Tongue (tissue), 2 donors: ENCODE results near the gene THSD4. TPM values are rescaled to one million over a fixed set of nuclear protein-coding genes. Genes with fewer than 3 reads are reported as not detected.

Source experiments
- DNase-seq: peaks from one replicate; pipeline ENCODE4 v3.0.0-alpha.2; 2015
- total RNA-seq: library from RNA; depleted of rRNA; stranded (reverse); fragments of >200 nt; gene quantifications from one replicate; pipeline ENCODE4 v1.2.3, GENCODE V29; 2014

The THSD4 gene
- total RNA-seq, 1 donor from 2014 or later: 43.2 TPM

DNA sequence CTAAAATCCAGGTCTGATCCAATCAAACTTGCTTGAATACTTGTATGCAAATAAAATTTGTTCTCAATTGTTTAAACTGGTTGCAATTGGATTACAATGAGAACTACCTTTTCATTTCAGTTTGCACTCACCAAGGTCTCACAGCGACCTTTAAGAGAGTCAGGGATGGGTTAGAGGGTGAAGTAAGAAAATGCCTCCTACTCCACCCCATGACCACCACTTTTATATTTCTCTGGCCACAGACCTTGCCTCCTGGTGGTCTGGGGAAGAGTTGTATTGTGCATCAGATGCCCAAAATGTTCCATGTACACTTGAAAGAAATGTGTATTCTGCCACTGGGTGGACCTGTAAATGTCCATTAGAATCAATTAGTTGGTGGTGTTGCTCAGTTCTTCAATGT, 16.4 kb upstream of the THSD4 start:
- DNase-seq: no peak

GRCh38 chr15:71103102-71103676, 12.1 kb upstream of the THSD4 start:
- no peak for DNase-seq

GRCh38 chr15:71104636-71105035, 10.6 kb upstream of the THSD4 start:
- no peak for DNase-seq

DNA sequence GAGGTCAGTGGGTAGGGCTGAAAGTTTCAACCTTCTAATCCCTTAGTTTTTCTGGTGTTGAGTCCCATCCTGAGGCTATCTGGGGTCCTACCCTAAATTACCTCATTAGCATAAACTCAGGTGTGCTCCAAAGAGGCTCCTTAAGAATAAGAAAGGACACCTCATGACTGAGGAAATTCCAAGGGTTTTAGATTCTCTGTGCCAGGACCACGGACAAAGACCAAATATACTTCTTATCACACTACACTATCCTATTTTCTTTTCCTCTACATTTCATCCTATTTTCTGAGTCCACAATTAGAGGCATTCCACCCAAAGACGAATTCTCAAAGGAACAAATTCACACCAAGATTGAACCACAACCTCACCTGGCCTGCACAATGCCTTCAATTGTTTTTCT, 9.8 kb upstream of the THSD4 start:
- DNase-seq: no peak

DNA sequence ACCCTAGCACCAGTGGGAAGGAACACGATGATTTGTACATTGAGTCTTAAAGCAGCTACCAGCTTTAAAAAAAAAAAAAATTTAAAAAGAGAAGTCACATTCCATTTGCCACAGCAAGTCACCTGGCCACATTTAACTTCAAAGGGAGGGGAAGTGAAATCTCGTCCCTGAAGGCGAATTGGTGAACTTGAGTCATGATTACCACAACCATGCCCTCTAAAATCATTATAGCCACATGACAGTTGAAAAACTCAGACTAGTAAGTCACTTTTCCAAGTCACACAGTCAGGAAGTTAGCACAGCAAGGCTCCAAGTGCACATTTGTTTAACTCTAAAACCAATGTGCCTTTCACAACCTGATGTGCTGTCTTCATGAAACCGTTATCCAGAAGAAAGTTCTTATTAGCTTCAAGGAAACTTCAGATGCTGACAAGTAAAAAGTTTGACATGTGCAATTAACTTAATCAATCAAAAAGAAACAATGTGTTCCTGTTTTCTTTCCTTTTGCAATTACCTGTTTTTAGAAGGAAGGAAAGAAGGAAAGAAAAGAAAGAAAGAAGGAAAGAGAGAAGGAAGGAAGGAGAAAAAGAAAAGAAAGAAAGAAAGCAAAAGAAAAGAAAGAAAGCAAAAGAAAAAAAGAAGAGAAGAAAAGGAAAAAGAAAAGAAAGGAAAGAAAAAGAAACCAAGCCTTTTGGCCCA, 8.3 kb upstream of the THSD4 start:
- no peak for DNase-seq

- DNase-seq: no peak
These were observed 7.8 kb upstream of the THSD4 start for GRCh38 chr15:71107501-71107815.

- DNase-seq: peak; percentile 53
These were observed 6.1 kb upstream of the THSD4 start for GRCh38 chr15:71109130-71109529.

DNA sequence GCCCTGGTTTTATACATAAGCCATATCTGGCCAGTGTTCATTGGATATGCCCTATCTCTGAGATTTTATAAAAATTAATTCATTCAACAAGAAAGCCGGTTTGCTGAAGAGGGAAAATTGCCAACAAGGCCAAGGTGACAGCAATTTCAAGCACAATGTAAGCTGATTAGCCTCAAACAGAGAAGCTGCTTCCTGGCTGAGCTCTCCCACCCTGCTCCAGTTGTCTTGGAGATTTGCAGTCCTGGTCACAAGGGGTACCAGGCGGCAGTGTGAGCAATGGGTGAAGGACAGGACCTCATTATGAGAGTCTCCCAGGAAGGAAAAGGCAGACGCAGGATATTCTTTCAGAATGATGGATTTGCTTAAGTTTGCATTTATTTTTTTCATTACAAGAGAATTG, 5.4 kb upstream of the THSD4 start:
- no peak for DNase-seq

DNA sequence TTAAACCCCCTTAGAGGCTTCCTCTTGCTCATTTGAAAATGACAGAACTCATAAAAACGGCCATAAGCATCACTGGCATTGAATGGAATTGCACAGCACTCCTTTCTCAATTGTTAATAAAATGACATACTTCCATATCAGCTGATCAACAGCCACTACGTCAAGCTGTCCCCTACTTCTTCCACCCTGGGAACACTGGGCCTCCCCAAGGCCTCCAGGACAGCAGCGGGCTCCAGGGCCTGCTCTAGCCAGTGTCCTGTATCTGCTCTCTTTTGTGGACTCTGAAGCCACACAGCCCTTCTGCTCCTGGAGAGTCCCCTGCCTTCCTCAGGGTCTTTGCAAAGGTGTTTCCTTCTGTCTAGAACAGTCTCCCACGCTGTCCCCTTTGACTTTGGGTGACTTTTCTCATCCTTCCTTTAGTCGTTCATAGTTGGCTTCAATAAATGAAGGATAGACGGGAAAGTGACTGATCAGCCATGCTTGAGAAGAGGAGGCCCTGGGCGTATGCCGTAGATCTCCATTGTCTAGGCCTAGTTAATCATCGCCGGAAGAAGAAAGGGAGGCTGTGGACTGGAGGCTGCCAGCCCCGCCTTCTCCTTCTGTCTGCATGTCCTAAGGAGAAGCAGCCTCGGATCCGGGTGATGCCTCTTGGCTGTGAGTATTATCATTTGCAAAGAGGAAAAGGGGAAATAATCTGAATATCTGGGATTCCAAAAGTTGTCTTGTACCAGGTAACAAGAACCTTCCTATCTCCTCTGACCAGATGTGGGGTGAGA, 4.7 kb upstream of the THSD4 start:
- no peak for DNase-seq

- DNase-seq: no peak
These were observed 4.1 kb upstream of the THSD4 start for GRCh38 chr15:71111181-71111565.

DNA sequence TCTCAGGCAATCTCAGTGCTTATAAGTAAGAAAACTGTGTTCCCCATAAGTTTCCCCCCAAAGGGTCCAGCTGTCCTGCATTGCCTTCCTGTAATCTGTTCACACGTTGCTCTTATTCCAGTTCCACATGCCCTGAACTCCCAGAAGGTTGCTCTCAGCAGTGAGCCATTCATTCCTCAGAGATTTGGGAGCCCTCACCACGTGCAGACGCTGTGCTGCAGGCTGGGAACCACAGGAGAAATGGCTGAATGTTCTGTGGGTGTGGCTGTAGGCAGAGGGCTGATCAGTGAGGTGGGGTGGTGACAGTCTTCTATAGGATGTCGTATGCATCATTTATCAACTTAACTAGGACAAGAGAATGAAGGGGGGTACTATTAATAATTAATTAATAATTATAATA, 3.3 kb upstream of the THSD4 start:
- no peak for DNase-seq

- DNase-seq: no peak
These were observed 2.8 kb upstream of the THSD4 start for GRCh38 chr15:71112429-71112828.

- DNase-seq: no peak
These were observed 1.1 kb upstream of the THSD4 start for GRCh38 chr15:71114066-71114680.

GRCh38 chr15:71115567-71116351, 488 bp downstream of the THSD4 start:
- DNase-seq: peak; percentile 55

- DNase-seq: no peak
These were observed 1.1 kb downstream of the THSD4 start for GRCh38 chr15:71116366-71116765.

GRCh38 chr15:71116942-71117341, 1.7 kb downstream of the THSD4 start:
- DNase-seq: no peak

GRCh38 chr15:71117714-71118305, 2.5 kb downstream of the THSD4 start:
- DNase-seq: no peak

- no peak for DNase-seq
These were observed 3.1 kb downstream of the THSD4 start for GRCh38 chr15:71118345-71118744.

GRCh38 chr15:71118881-71119632, 3.8 kb downstream of the THSD4 start:
- no peak for DNase-seq

GRCh38 chr15:71120428-71120944, 5.2 kb downstream of the THSD4 start:
- no peak for DNase-seq

DNA sequence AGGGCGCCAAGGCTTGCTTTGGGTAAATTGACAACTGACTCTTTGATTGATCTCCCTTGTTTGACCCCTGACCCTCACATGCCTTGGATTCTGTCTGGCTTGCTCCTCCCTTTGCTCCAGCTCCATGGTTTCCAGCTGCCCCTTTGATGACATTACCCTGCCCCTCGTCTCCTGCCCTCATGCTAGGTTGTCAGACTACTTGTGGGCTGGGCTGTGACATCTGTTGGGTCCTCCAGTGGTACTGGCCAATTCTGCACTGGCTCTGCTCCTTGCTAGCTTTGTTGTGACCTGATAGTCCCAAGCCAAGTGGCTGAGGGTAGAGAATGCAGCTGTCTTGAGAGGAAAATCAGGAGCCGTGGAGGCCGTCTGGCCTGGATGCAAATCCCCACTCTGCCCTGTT, 6.2 kb downstream of the THSD4 start:
- peak; percentile 72 for DNase-seq
